HT1080 (cell line): ENCODE measurements around the gene PXDN. TPM values are rescaled to one million over a fixed set of nuclear protein-coding genes. Genes with fewer than 3 reads are reported as not detected.

Experiments
- DNase-seq: peaks from one replicate; pipeline ENCODE4 v3.0.0-alpha.2; 2015; ENCODE audit warnings: low read depth
- total RNA-seq: library from RNA; depleted of rRNA; stranded (reverse); fragments of >200 nt; shearing (Covaris generic); gene quantifications from 2 replicates; pipeline ENCODE4 v1.2.3, GENCODE V29; 2014

Gene PXDN
- total RNA-seq, 1 experiment from 2014 or later: 0.88 TPM

DNA sequence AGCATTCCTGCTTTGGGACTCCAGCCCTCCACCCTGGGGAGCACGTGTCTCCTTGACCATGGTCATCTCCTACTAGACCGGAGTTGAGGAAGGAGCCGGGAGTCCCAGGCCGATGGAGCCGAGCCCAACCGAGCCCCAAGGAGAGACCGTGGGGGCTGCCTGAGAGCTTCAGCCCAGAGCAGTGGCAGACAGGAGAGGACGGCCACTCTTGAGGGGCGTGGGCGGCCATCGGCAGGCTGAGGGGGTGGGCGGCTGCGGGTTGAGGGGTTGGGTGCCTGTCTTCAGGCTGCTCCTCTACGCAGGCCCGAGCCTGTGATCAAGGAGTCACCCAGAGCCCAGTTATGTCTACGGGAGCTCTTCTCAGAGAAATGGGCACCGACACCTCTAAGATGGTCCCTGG, 158.7 kb downstream of the PXDN start:
- DNase-seq: no peak

DNA sequence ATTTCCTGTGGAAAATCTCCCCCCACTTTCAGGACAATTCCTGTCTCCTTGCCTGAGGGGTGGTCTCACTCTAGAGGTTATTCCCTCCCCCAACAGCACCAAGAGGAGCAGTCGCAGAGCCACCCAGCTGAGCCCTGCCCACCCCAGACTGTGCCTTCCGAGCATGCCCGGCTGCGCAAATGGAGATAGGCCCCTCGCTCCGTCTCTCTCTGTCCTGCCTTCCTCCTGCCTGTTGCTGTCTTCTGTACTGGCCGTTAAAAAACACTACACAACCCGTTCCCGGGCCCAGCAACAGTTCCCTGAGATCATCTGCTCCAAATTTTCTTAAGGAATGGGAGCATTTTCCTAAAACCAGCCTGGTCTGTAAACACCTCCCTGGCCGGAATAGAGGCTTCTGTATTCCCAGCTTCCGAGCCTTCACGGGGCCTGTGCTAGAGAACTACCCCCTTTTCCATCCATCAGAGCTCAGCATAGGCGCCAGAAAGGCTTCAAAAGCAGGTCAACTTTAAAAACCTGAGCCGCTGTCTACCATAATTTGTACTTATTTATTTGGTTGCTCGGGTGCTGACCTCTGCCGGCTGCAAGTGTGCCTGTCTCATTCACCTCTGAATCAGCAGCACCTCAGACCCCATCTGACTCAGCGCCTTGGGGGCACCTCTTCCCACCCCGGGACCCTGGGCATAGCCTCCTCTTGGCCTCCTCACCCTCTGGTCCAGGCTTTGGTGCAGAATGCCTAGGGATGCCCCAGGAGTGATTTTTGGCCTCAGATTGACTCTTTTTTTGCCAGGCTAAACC, 159.4 kb downstream of the PXDN start:
- DNase-seq: no peak

DNA sequence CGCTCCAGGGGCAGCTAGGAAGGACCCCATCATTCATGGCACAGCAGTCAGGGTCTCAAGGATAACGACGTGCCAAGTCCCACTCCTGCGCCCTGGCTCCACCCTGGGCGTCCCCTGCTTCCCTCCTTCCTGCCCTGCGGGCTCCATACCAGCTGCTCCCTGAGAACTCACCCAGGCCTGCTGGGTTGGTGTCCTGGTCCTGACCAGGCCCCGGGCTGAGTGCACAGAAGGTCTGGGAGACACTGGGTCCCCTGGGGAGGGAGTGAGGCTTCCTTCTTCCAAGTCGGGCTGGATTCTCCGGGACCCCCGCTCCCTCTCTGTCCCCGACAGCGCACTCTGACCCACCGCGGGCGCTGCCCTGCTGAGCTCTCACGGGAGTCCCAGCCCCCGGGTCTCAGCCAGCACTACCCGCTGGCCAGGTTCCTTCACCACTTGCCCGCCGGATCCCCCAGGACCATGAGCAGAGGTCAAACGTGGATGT, 160.2 kb downstream of the PXDN start:
- DNase-seq: no peak

DNA sequence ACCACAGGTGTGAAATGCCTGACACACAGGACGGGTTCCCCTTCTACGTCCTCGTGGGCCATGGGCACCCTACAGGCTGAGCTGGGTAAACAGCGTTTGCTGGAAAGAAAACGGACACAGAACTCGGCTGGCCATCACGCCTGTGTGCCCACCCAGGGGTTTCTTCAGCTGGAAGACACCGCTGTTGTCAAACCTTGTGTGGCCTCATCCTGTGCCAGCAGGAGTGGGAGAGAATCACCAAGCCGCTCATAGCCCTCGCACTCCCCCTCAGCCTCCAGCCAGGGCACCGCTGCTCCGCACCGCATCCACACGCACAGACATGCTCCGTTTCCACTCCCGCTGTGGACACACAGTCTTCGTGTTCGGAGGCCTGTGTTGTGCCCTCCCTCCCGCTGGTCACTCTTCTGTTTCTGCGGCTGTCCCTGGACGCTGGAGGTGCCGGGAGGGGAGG, 161.4 kb downstream of the PXDN start:
- no peak for DNase-seq

DNA sequence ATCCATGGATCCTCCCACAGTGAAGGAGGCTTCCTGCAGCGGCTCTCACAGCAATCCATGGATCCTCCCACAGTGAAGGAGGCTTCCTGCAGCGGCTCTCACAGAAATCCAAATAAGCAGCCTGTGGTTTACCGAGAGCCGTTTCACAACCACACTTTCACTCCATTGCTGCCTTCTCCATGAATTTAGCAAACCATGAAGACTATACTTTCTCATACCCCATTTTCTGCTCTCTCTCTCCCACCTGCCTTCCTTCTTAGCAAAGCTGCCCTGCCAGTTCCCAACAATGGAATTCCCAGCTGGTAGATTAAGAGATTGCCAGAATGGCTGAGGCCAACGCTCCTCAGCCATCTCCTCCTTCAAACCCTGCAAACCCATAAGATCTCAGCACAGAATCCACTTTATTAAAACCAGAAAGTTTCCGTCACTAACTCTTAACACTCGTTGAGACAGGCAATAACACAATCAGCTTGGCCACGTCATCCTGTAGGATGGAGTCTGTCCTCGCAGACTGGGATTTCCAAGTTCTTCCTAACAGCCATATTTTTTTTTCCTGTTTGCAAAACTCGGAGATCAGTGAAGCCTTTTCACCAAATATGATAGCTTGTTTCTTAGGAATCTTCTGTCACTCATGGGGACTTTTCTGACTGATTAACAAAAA, 162.2 kb downstream of the PXDN start:
- no peak for DNase-seq
